H9 (cell line): Measurements from ENCODE around the gene PACS1. TPM values are rescaled to one million over a fixed set of nuclear protein-coding genes. Genes with fewer than 3 reads are reported as not detected.

ENCODE experiments used
- DNase-seq: peaks from one replicate; pipeline ENCODE4 v3.0.0-alpha.2; 2017
- H2AFZ ChIP-seq: one replicate; pipeline ENCODE4 v1.6.1; 2013; ENCODE audit warnings: mild to moderate bottlenecking, low read length, control low read depth, moderate library complexity
- H2AK5ac ChIP-seq: 2 replicates; pipeline ENCODE4 v1.6.1; 2013; ENCODE audit warnings: low read length, control low read depth, mixed read lengths; ENCODE audit not compliant: insufficient read length
- H2BK120ac ChIP-seq: one replicate; pipeline ENCODE4 v1.6.1; 2013; ENCODE audit warnings: low read depth, mild to moderate bottlenecking, low read length, control low read depth, inconsistent platforms; ENCODE audit not compliant: poor library complexity, severe bottlenecking
- H2BK12ac ChIP-seq: 2 replicates; pipeline ENCODE4 v1.6.1; 2013; ENCODE audit warnings: low read length, control low read depth, mixed read lengths, low read depth; ENCODE audit not compliant: insufficient read length
- H2BK15ac ChIP-seq: 2 replicates; pipeline ENCODE4 v1.6.1; 2013; ENCODE audit warnings: low read depth, low read length, control low read depth
- H2BK20ac ChIP-seq: one replicate; pipeline ENCODE4 v1.6.1; 2013; ENCODE audit warnings: low read depth, mild to moderate bottlenecking, low read length, control low read depth, inconsistent platforms; ENCODE audit not compliant: poor library complexity, severe bottlenecking
- H2BK5ac ChIP-seq: 2 replicates; pipeline ENCODE4 v1.6.1; 2013; ENCODE audit warnings: low read length, control low read depth, mixed read lengths; ENCODE audit not compliant: insufficient read length
- H3K14ac ChIP-seq: 2 replicates; pipeline ENCODE4 v1.6.1; 2013; ENCODE audit warnings: low read length, control low read depth; ENCODE audit not compliant: insufficient read depth
- H3K18ac ChIP-seq: 2 replicates; pipeline ENCODE4 v1.6.1; 2013; ENCODE audit warnings: low read depth, mild to moderate bottlenecking, mixed read lengths, low read length, control low read depth; ENCODE audit not compliant: insufficient read length
- H3K23ac ChIP-seq: 2 replicates; pipeline ENCODE4 v1.6.1; 2013; ENCODE audit warnings: low read length, control low read depth, mixed read lengths, low read depth; ENCODE audit not compliant: insufficient read length
- H3K23me2 ChIP-seq: 2 replicates; pipeline ENCODE4 v1.6.1; 2013; ENCODE audit warnings: low read depth, mild to moderate bottlenecking, mixed read lengths, low read length, control low read depth; ENCODE audit not compliant: insufficient read length, poor library complexity, severe bottlenecking
- H3K27ac ChIP-seq: 2 replicates; pipeline ENCODE4 v1.5.1; 2013; ENCODE audit warnings: low read length, control low read depth, mixed read lengths, low read depth; ENCODE audit not compliant: insufficient read length
- H3K27me3 ChIP-seq: 2 replicates; pipeline ENCODE4 v1.6.1; 2013; ENCODE audit warnings: low read length, control low read depth, inconsistent platforms; ENCODE audit not compliant: insufficient read depth
- H3K4ac ChIP-seq: 2 replicates; pipeline ENCODE4 v1.6.1; 2013; ENCODE audit warnings: low read depth, mild to moderate bottlenecking, control low read depth, inconsistent platforms, low read length, moderate library complexity
- H3K4me1 ChIP-seq: 2 replicates; pipeline ENCODE4 v1.6.1; 2013; ENCODE audit warnings: low read length, control low read depth, inconsistent platforms; ENCODE audit not compliant: insufficient read depth
- H3K4me2 ChIP-seq: 2 replicates; pipeline ENCODE4 v1.6.1; 2013; ENCODE audit warnings: low read length, control low read depth, mixed read lengths; ENCODE audit not compliant: insufficient read length, insufficient read depth
- H3K56ac ChIP-seq: 2 replicates; pipeline ENCODE4 v1.6.1; 2013; ENCODE audit warnings: low read depth, mild to moderate bottlenecking, mixed read lengths, low read length, control low read depth; ENCODE audit not compliant: insufficient read length
- H3K79me1 ChIP-seq: 2 replicates; pipeline ENCODE4 v1.6.1; 2013; ENCODE audit warnings: low read depth, mild to moderate bottlenecking, moderate library complexity, low read length, control low read depth, inconsistent platforms; ENCODE audit not compliant: insufficient read depth, poor library complexity, severe bottlenecking
- H3K79me2 ChIP-seq: 2 replicates; pipeline ENCODE4 v1.6.1; 2013; ENCODE audit warnings: low read length, control low read depth, inconsistent platforms; ENCODE audit not compliant: insufficient read depth
- H3K9ac ChIP-seq: 2 replicates; pipeline ENCODE4 v1.6.1; 2013; ENCODE audit warnings: low read length, control low read depth, mixed read lengths; ENCODE audit not compliant: insufficient read length; ENCODE audit errors: extremely low read depth
- H3K9me3 ChIP-seq: one replicate; pipeline ENCODE4 v1.6.1; 2013; ENCODE audit warnings: low read depth, low read length, inconsistent platforms; ENCODE audit not compliant: control insufficient read depth
- H3T11ph ChIP-seq: one replicate; pipeline ENCODE4 v1.6.1; 2013; ENCODE audit warnings: mild to moderate bottlenecking, low read length, control low read depth, inconsistent platforms
- H4K20me1 ChIP-seq: one replicate; pipeline ENCODE4 v1.6.1; 2013; ENCODE audit not compliant: control insufficient read depth, insufficient read length, insufficient read depth
- H4K5ac ChIP-seq: 2 replicates; pipeline ENCODE4 v1.6.1; 2013; ENCODE audit warnings: low read depth, mild to moderate bottlenecking, mixed read lengths, low read length, control low read depth; ENCODE audit not compliant: insufficient read length
- H4K8ac ChIP-seq: replicated peaks from 2 replicates; pipeline ENCODE4 v1.6.1; 2013; ENCODE audit warnings: low read length, control low read depth, mixed read lengths, low read depth; ENCODE audit not compliant: insufficient read length
- H4K91ac ChIP-seq: 2 replicates; pipeline ENCODE4 v1.6.1; 2013; ENCODE audit warnings: low read depth, mild to moderate bottlenecking, moderate library complexity, mixed read lengths, low read length, control low read depth; ENCODE audit not compliant: insufficient read length
- H3K27ac Mint-ChIP-seq, 3 experiments: 2 replicates in 2 of 3; 3 replicates in 1 of 3; pipeline ENCODE4 v1.8.0; 2020 to 2021; ENCODE audit warnings: mixed read lengths in 3 of 3, mild to moderate bottlenecking in 1 of 3, moderate library complexity in 1 of 3
- H3K27me3 Mint-ChIP-seq: 2 replicates; pipeline ENCODE4 v1.8.0; 2021; ENCODE audit warnings: low read depth, mild to moderate bottlenecking, moderate library complexity, mixed read lengths
- H3K36me3 Mint-ChIP-seq, 3 experiments: 2 replicates in 2 of 3; 3 replicates in 1 of 3; pipeline ENCODE4 v1.8.0; 2020 to 2021; ENCODE audit warnings: low read depth in 3 of 3, mixed read lengths in 3 of 3; ENCODE audit not compliant: insufficient read depth in 1 of 3
- H3K4me1 Mint-ChIP-seq, 2 experiments: 2 replicates each; pipeline ENCODE4 v1.8.0; 2020; ENCODE audit warnings: mixed read lengths in 2 of 2
- H3K4me3 Mint-ChIP-seq, 2 experiments: 2 replicates in 1 of 2; 3 replicates in 1 of 2; pipeline ENCODE4 v1.8.0; 2020 to 2021; ENCODE audit warnings: mild to moderate bottlenecking in 2 of 2, mixed read lengths in 2 of 2, moderate library complexity in 1 of 2
- H3K9me3 Mint-ChIP-seq, 2 experiments: 2 replicates in 1 of 2; 3 replicates in 1 of 2; pipeline ENCODE4 v1.8.0; 2020; ENCODE audit warnings: mild to moderate bottlenecking in 2 of 2, mixed read lengths in 2 of 2, moderate library complexity in 1 of 2
- CTCF ChIP-seq: fragments of 200-600 bp; sonication (generic); conservative IDR thresholded peaks from 3 replicates; pipeline ENCODE4 v1.8.0; 2021; ENCODE audit warnings: antibody characterized with exemption, mild to moderate bottlenecking
- WGBS: extraction: QIAGEN DNeasy Blood & Tissue Kit; methylation state at CpG from one replicate; pipeline ENCODE4 v1.1.7; 2013; ENCODE audit warnings: missing lambda C conversion rate, low lambda C conversion rate, mixed read lengths; ENCODE audit not compliant: insufficient read length; ENCODE audit errors: extremely low coverage; 5-methylcytosine and 5-hydroxymethylcytosine counted together
- total RNA-seq: library from RNA; stranded (reverse); gene quantifications from 2 replicates; pipeline ENCODE4 v1.2.1, GENCODE V29; 2021

Gene PACS1
- total RNA-seq, 1 experiment from 2014 or later, result 35.5 TPM

GRCh38 chr11:66282468-66283455 is 212.7 kb downstream of the PACS1 start:
- peak; percentile 99 for DNase-seq
- H3K36me3 Mint-ChIP-seq, result peaks cover 0 to 10% (median 9%) of the 10 kb centered on the region in 3 experiments; a peak in 5 of 7 replicates
- no peak overlapping the region for H3K27ac ChIP-seq

More at GRCh38 chr11:66282468-66283455, 212.7 kb downstream of the PACS1 start:
- no peak overlapping the region for H2BK15ac ChIP-seq
- no peaks in the 10 kb centered on the region for H3K4me1 ChIP-seq
- H3K27me3 ChIP-seq, result no peaks in the 10 kb centered on the region
- H3K9ac ChIP-seq, result no peak overlapping the region
- no peak overlapping the region for H3K14ac ChIP-seq
- H3K18ac ChIP-seq, result no peak overlapping the region
- no peaks in the 10 kb centered on the region for H4K20me1 ChIP-seq
- H2AFZ ChIP-seq, result no peak overlapping the region
- H3K9me3 ChIP-seq, result no peaks in the 10 kb centered on the region
- no peak overlapping the region for H3T11ph ChIP-seq
- H4K5ac ChIP-seq, result no peak overlapping the region
- peak; percentile 99 for TF ChIP-seq CTCF
- no peak overlapping the region for H2BK20ac ChIP-seq
- no peaks in the 10 kb centered on the region for H3K79me1 ChIP-seq
- Mint-ChIP-seq H3K27ac (0 out of 7 replicates have a peak overlapping the region, but pooled peaks of 1 of the 3 experiments have one; percentile 44), H3K9me3 (no peaks in the 10 kb centered on the region; a peak in 1 of 5 replicates), H3K27me3 (peaks cover 23% of the 10 kb centered on the region), H3K4me3 (peak overlapping the region in 1 of 2 experiments; percentile 18; a peak in 1 of 5 replicates), H3K4me1 (peaks cover 28 to 32% of the 10 kb centered on the region in 2 experiments)
- H2BK5ac ChIP-seq, result no peak overlapping the region
- H2AK5ac ChIP-seq, result no peak overlapping the region
- no peak overlapping the region for H4K91ac ChIP-seq
- no CpG with 5 or more reads among the region's 35 CpGs for WGBS
- H2BK12ac ChIP-seq, result no peak overlapping the region
- no peak overlapping the region for H3K4me2 ChIP-seq
- H3K23me2 ChIP-seq, result no peaks in the 10 kb centered on the region
- no peaks in the 10 kb centered on the region for H3K79me2 ChIP-seq
- no peak overlapping the region for H4K8ac ChIP-seq
- H3K56ac ChIP-seq, result no peak overlapping the region
- H3K23ac ChIP-seq, result no peak overlapping the region
- no peak overlapping the region for H2BK120ac ChIP-seq
- H3K4ac ChIP-seq, result no peak overlapping the region
